Parietal lobe (tissue), 2 donors: ENCODE measurements around the gene ICE2. TPM values are rescaled to one million over a fixed set of nuclear protein-coding genes. Genes with fewer than 3 reads are reported as not detected.

Experiments used
- small RNA-seq: library from RNA; depleted of rRNA; stranded (forward); fragments of <200 nt; gene quantifications from one replicate; pipeline ENCODE3, GENCODE V24; 2014; ENCODE audit warnings: low replicate concordance
- total RNA-seq: library from RNA; depleted of rRNA; stranded (reverse); fragments of >200 nt; gene quantifications from one replicate; pipeline ENCODE4 v1.2.3, GENCODE V29; 2014

Gene ICE2, protein sequence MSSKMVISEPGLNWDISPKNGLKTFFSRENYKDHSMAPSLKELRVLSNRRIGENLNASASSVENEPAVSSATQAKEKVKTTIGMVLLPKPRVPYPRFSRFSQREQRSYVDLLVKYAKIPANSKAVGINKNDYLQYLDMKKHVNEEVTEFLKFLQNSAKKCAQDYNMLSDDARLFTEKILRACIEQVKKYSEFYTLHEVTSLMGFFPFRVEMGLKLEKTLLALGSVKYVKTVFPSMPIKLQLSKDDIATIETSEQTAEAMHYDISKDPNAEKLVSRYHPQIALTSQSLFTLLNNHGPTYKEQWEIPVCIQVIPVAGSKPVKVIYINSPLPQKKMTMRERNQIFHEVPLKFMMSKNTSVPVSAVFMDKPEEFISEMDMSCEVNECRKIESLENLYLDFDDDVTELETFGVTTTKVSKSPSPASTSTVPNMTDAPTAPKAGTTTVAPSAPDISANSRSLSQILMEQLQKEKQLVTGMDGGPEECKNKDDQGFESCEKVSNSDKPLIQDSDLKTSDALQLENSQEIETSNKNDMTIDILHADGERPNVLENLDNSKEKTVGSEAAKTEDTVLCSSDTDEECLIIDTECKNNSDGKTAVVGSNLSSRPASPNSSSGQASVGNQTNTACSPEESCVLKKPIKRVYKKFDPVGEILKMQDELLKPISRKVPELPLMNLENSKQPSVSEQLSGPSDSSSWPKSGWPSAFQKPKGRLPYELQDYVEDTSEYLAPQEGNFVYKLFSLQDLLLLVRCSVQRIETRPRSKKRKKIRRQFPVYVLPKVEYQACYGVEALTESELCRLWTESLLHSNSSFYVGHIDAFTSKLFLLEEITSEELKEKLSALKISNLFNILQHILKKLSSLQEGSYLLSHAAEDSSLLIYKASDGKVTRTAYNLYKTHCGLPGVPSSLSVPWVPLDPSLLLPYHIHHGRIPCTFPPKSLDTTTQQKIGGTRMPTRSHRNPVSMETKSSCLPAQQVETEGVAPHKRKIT
- 79.5 TPM for total RNA-seq

DNA sequence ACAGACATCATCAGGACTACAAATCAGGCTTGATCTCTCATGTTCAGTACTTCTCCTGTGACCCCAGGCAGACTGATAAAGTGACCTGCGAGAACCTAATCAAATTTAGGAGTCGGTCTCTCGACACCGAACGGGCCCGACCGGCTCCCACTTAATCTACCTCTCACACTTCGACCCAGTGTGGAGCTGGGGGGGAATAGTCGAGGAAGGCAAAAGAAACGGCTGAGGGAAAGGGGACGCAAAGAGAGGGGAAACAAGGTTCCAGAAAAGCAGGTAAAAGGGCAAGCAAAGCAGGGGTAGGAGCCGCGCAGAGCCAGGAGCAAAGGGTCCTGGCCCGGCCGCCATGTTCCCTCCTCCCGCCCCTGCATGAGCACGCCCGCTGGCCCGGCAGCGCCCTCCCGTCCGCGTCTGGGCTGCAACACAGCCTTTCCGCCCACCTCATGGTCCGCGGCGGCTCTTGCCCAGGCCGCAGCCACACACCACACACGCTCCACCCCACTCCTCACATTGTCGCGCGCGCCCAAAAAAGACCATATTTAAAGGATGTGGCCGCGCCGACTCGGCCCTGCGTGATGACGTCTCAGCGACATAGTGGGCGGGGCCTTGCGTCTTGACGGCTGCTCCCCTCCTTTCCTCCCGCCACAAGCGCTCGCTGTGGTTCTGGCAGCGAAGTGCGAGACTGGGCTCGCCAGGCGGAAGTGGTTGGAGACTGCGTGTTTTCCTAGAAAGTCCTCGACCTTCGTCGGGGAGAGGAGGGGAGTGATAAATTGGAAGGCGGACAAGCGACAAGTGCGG is at the start of gene ICE2:
Gene ICE2, minus strand, starts transcription at position 577 of the 795 bp plus-strand sequence. CDS start 1,165 bp downstream, outside the sequence.

DNA sequence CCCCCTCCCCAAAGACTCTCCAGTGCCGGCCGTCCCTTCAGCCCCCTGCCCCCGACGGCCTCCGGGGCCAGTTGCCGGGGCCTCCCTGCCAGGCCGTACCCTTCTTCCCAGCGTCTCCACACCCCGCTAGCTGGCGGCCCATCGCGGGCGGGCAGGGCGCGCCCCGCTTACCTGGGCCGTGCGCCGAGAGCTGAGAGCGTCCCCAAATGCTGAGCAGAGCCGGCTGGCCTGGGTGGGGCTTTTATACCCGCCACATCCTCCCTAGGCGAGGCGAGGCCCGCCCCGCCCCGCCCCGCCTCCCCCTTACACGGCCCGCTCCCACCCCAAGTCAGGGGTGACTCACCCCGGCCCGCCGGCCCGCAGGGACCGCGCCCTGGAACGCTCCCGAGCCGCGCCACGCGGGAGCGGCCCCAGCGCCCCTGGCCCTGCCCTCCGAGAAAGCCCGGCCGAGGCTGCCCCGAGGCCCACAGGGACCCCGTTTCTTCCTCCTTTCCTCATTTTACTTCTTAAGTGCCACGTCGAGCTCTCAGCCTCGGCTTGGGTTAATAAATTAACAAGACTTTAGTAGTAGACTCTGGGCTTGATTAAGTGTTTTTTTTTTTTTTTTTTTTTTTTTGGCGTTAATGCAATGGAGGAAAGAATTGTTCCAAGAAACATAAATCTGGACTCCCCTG is 81.0 kb downstream of the ICE2 start, which contains the start of gene ANXA2:
Gene ANXA2, minus strand, starts transcription at position 215 of the 674 bp plus-strand sequence. CDS start 11,911 bp downstream, outside the sequence.

Small RNA genes within 50 kb of the gene (small RNA-seq; reads per million reads assigned to genes)
- gene AC087385.3 = not detected

Other genes with a start within 250 kb of the ICE2 start
- gene ANXA2, start 81.2 kb downstream of the ICE2 start, total RNA-seq = 31.0 TPM